Stomach (tissue), 9 donors: ENCODE results near the gene MED15. TPM values are rescaled to one million over a fixed set of nuclear protein-coding genes. Genes with fewer than 3 reads are reported as not detected.

ENCODE experiments used
- DNase-seq, 2 donors: peaks; one replicate each; pipeline versions ENCODE4 v3.0.0 to v3.0.0-alpha.2; 2013 to 2019
- H3K27ac ChIP-seq, 5 donors: fragments of 200-600 bp in 4 of 5; sonication (generic) in 4 of 5; one replicate each; pipeline ENCODE4 v1.5.1; 2013 to 2019; ENCODE audit warnings: mild to moderate bottlenecking in 1 of 5, moderate library complexity in 1 of 5
- H3K27me3 ChIP-seq, 3 donors: fragments of 200-600 bp; sonication (generic); one replicate each; pipeline ENCODE4 v1.5.1; 2017 to 2019; ENCODE audit warnings: mixed run types in 1 of 3
- H3K36me3 ChIP-seq, 4 donors: fragments of 200-600 bp; sonication (generic); 1 replicate in 3 of 4; 2 replicates in 1 of 4; pipeline ENCODE4 v1.5.1; 2016 to 2019
- H3K4me1 ChIP-seq, 4 donors: fragments of 200-600 bp; sonication (generic); one replicate each; pipeline ENCODE4 v1.5.1; 2016 to 2019
- H3K4me3 ChIP-seq, 4 donors: fragments of 200-600 bp; sonication (generic) in 3 of 4; one replicate each; pipeline ENCODE4 v1.5.1; 2016 to 2019; ENCODE audit warnings: mild to moderate bottlenecking in 1 of 4
- H3K9me3 ChIP-seq, 4 donors: fragments of 200-600 bp; sonication (generic); one replicate each; pipeline ENCODE4 v1.5.1; 2016 to 2019
- EP300 ChIP-seq: sonication (generic); formaldehyde crosslinking; IDR thresholded peaks from one replicate; pipeline ENCODE4 v1.6.1; 2017; ENCODE audit warnings: antibody characterized with exemption
- POLR2A ChIP-seq, 4 donors: fragments of 450-650 bp; IDR thresholded peaks; one replicate each; pipeline ENCODE4 v1.6.1; 2016; ENCODE audit warnings: antibody characterized with exemption in 4 of 4, control low read depth in 2 of 4, mild to moderate bottlenecking in 1 of 4, moderate library complexity in 1 of 4
- POLR2AphosphoS5 ChIP-seq, 3 donors: sonication (generic); formaldehyde crosslinking; IDR thresholded peaks; one replicate each; pipeline ENCODE4 v1.6.1; 2016; ENCODE audit warnings: antibody characterized with exemption in 3 of 3
- WGBS, 5 donors: extraction: QIAGEN DNeasy Blood & Tissue Kit in 3 of 5; methylation state at CpG; one replicate each; pipeline versions ENCODE4 v1.1.5 to v1.1.7; 2013 to 2018; 5-methylcytosine and 5-hydroxymethylcytosine counted together
- intact Hi-C: fragments of 100-400 bp; cut with DNase I; formaldehyde crosslinking; loops from one replicate; pipeline ENCODE4 v1.15.1; 2023; ENCODE audit warnings: low total_unique reads
- polyA plus RNA-seq, 3 donors: library from polyadenylated mRNA; stranded (reverse); fragments of 200-250 nt; gene quantifications; one replicate each; pipeline ENCODE4 v1.2.3, GENCODE V29; 2013
- total RNA-seq, 5 donors: library from RNA; depleted of rRNA; stranded (reverse); fragments of >200 nt; gene quantifications; one replicate each; pipeline versions ENCODE4 v1.1.0 to v1.2.3, GENCODE V29; 2014 to 2016
- TF ChIP-seq, protein P1 (sequence below), 7 experiments: fragments of 450-650 bp in 4 of 7; fragments of 200-600 bp in 3 of 7; sonication (generic) in 3 of 7; IDR thresholded peaks; one replicate each; pipeline ENCODE4 v1.5.1; 2016 to 2019; ENCODE audit warnings: antibody characterized with exemption in 7 of 7, control low read depth in 2 of 7, mild to moderate bottlenecking in 1 of 7
- donor health status: healthy with polysubstance abuse.
- donor health status: Bipolar disorder and iron deficiency.
- donor health status: healthy.

MED15 gene
- total and polyA plus RNA-seq, 8 donors: 28.3 to 289 (median 69.6) TPM

DNA sequence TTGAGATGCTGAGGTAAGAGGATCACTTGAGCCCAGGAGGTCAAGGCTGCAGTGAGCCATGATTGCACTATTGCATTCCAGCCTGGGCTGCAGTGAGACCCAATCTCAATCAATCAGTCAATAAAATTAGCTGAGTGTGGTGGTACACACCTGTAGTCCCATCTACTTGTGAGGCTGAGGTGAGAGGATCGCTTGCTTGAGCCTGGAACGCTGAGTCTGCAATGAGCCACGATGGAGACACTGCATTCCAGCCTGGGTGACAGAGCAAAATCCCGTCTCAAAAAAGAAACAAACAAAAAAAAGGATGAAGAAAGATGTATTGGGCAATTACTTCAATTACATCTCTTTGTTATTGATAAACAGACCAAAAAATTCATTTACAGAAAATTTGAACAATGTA, 54.5 kb downstream of the MED15 start:
- Histone ChIP-seq H3K27me3 (no peaks in the 10 kb centered on the region), H3K4me1 (peaks cover 13 to 30% (median 21%) of the 10 kb centered on the region in 4 donors), H3K27ac (no peak overlapping the region), H3K9me3 (no peaks in the 10 kb centered on the region), H3K36me3 (peaks cover 36 to 90% (median 84%) of the 10 kb centered on the region in 4 donors), H3K4me3 (no peak overlapping the region)
- 87 to 93% (median 90%) methylated on average over 4 of the region's 4 CpGs for WGBS, 5 donors
- TF ChIP-seq, protein P1, sequence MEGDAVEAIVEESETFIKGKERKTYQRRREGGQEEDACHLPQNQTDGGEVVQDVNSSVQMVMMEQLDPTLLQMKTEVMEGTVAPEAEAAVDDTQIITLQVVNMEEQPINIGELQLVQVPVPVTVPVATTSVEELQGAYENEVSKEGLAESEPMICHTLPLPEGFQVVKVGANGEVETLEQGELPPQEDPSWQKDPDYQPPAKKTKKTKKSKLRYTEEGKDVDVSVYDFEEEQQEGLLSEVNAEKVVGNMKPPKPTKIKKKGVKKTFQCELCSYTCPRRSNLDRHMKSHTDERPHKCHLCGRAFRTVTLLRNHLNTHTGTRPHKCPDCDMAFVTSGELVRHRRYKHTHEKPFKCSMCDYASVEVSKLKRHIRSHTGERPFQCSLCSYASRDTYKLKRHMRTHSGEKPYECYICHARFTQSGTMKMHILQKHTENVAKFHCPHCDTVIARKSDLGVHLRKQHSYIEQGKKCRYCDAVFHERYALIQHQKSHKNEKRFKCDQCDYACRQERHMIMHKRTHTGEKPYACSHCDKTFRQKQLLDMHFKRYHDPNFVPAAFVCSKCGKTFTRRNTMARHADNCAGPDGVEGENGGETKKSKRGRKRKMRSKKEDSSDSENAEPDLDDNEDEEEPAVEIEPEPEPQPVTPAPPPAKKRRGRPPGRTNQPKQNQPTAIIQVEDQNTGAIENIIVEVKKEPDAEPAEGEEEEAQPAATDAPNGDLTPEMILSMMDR (IDR thresholded peaks at IDR 0.05): no peak
- TF ChIP-seq POLR2A (IDR thresholded peaks at IDR 0.05) (no peak), EP300 (no peak), POLR2AphosphoS5 (IDR thresholded peaks at IDR 0.05) (no peak)
- DNase-seq: no peak
- intact Hi-C loops: no loop called here

DNA sequence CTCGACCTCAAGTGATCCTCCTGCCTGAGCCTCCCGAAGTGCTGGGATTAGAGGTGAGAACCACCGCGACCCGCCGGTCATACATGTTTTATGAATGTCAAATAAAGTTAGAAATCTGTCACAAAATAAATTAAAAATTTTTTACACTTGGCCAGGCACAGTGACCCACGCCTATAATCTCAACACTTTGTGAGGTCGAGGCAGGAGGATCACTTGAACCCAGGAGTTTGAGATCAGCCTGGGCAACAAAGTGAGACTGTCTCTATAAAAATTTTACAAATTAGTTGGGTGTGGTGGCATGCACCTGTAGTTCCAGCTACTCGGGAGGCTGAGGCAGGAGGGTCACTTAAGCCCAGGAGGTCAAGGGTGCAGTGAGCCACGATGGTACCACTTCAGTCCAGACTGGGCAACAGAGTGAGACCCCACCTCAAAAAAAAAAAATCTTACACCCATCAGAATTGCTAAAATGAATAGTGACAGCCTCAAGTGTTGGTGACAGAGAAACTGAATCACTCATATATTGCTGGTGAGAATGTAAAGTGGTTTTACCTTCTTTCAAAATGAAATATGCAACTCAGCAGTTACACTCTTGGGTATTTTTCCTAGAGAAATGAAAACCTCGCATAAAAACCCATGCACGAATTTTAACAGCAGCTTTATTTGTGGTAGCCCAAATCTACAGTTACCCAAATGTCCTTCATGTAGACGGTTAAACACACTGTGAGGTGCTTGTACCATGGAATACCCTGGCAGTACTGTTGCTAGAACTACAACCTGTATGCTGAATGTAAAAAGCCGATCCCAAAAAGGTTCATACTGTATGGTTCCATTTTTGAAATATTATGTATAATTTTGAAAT, 55.4 kb downstream of the MED15 start:
- Histone ChIP-seq H3K27me3 (no peaks in the 10 kb centered on the region), H3K4me3 (no peak overlapping the region), H3K27ac (no peak overlapping the region), H3K9me3 (no peaks in the 10 kb centered on the region), H3K4me1 (peaks cover 13 to 30% (median 23%) of the 10 kb centered on the region in 4 donors), H3K36me3 (peaks cover 45 to 91% (median 88%) of the 10 kb centered on the region in 4 donors)
- intact Hi-C loops: no loop called here
- WGBS, 5 donors: 90 to 94% (median 93%) methylated on average over 14 of the region's 14 CpGs
- no peak for TF ChIP-seq POLR2A (IDR thresholded peaks at IDR 0.05)
- TF ChIP-seq POLR2AphosphoS5 (IDR thresholded peaks at IDR 0.05): no peak
- no peak for TF ChIP-seq EP300
- TF ChIP-seq, protein P1 (IDR thresholded peaks at IDR 0.05): no peak
- no peak for DNase-seq

DNA sequence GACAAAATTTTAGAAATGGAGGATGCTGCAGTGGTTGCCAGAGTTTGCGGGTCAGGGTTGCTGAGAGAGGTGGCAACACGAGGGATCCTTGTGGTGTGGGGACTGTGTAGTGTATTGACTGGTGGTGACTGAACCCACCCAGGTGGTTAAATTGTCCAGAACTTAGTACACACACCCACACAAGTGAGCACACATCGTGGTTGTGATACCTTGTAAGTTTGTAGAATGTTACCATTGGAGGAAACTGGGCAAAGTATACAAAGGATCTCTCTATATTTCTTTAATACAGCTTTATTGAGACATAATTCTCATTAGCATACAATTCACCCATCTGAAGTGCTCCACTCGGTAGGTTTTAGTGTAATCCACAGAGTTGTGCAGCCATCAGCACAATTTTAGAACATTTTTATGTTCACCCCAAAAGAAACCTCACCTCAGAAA, 56.1 kb downstream of the MED15 start:
- Histone ChIP-seq H3K4me1 (peaks cover 20 to 32% (median 26%) of the 10 kb centered on the region in 4 donors), H3K4me3 (no peak overlapping the region), H3K27me3 (no peaks in the 10 kb centered on the region), H3K27ac (no peak overlapping the region), H3K36me3 (peaks cover 51 to 91% (median 88%) of the 10 kb centered on the region in 4 donors), H3K9me3 (no peaks in the 10 kb centered on the region)
- TF ChIP-seq, protein P1 (IDR thresholded peaks at IDR 0.05): no peak
- TF ChIP-seq EP300 (no peak), POLR2AphosphoS5 (IDR thresholded peaks at IDR 0.05) (no peak), POLR2A (IDR thresholded peaks at IDR 0.05) (no peak)
- WGBS, 5 donors: 73 to 85% (median 84%) methylated on average over 4 of the region's 4 CpGs
- intact Hi-C loops: no loop called here
- no peak for DNase-seq

DNA sequence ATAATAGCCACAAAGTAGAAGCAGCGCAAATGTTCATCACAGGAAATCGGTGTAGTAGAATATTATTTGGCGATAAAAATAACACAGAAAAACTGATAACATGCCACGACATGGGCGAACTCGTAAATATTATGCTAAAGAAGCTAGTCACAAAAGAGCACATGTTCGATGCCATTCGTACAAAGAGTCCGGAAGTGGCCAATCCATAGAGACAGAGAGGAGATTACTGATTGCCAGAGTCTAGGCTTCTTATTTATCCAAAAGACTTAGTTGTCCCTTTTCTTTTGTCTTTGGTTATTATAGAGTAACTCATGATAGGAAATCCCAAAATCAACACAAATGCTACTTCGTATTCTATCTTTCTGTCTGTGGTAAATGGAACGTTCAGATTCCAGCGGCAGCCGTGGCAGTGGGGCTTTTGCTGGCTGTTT, 56.5 kb downstream of the MED15 start:
- no peak for TF ChIP-seq POLR2AphosphoS5 (IDR thresholded peaks at IDR 0.05)
- TF ChIP-seq, protein P1 (IDR thresholded peaks at IDR 0.05): no peak
- no peak for TF ChIP-seq POLR2A (IDR thresholded peaks at IDR 0.05)
- TF ChIP-seq EP300: no peak
- H3K4me1 ChIP-seq: peaks cover 24 to 36% (median 31%) of the 10 kb centered on the region in 4 donors
- no peak overlapping the region for H3K4me3 ChIP-seq
- DNase-seq: no peak
- intact Hi-C loops: no loop called here
- H3K9me3 ChIP-seq: no peaks in the 10 kb centered on the region
- H3K27ac ChIP-seq: peak overlapping the region in 1 of 5 donors; percentile 13
- 65 to 76% (median 68%) methylated on average over 13 of the region's 13 CpGs for WGBS, 5 donors
- no peaks in the 10 kb centered on the region for H3K27me3 ChIP-seq
- peaks cover 51 to 91% (median 88%) of the 10 kb centered on the region in 4 donors for H3K36me3 ChIP-seq
